Frontal cortex (tissue), 4 donors: ENCODE results near the gene TAPT1. TPM values are rescaled to one million over a fixed set of nuclear protein-coding genes. Genes with fewer than 3 reads are reported as not detected.
"Not testable (repeated sequence)": the region's sequence is repeated elsewhere in the genome, so short reads cannot be mapped to it uniquely, and the experiment has no call there.

ENCODE experiments used
- DNase-seq, 2 donors: peaks; one replicate each; pipeline ENCODE4 v3.0.0; 2012; ENCODE audit warnings: low spot score in 2 of 2
- FAIRE-seq: peaks from 2 replicates; lab custom pipeline; 2012; peaks lifted over from hg19 to GRCh38; lab: Jason Lieb, UNC
- total RNA-seq: library from RNA; depleted of rRNA; stranded (reverse); fragments of >200 nt; gene quantifications from one replicate; pipeline ENCODE4 v1.2.3, GENCODE V29; 2014
- donor health status: control.
- donor health status: control.
- donor health status: control.

TAPT1 gene
- total RNA-seq, 1 donor from 2014 or later, result 68.5 TPM

- DNase-seq, result no peak
- no peak for FAIRE-seq
These were observed 70.6 kb downstream of the TAPT1 start for GRCh38 chr4:16155528-16156169.

- DNase-seq, result no peak
- FAIRE-seq, result no peak
These were observed 71.8 kb downstream of the TAPT1 start for GRCh38 chr4:16154451-16154850.

GRCh38 chr4:16150716-16151115, 75.6 kb downstream of the TAPT1 start:
- FAIRE-seq (no peak), DNase-seq (no peak)

GRCh38 chr4:16144913-16145312, 81.4 kb downstream of the TAPT1 start:
- DNase-seq, FAIRE-seq: not testable (repeated sequence)

GRCh38 chr4:16142598-16143310, 83.5 kb downstream of the TAPT1 start:
- DNase-seq (no peak), FAIRE-seq (no peak)

GRCh38 chr4:16140879-16141249, 85.4 kb downstream of the TAPT1 start:
- FAIRE-seq (no peak), DNase-seq (no peak)

GRCh38 chr4:16140231-16140878, 85.9 kb downstream of the TAPT1 start:
- DNase-seq (no peak), FAIRE-seq (no peak)

GRCh38 chr4:16139066-16139945, 87.0 kb downstream of the TAPT1 start:
- FAIRE-seq (no peak), DNase-seq (no peak)

GRCh38 chr4:16136827-16137226, 89.4 kb downstream of the TAPT1 start:
- DNase-seq (no peak), FAIRE-seq (no peak)

- no peak for FAIRE-seq
- DNase-seq, result no peak
These were observed 90.0 kb downstream of the TAPT1 start for GRCh38 chr4:16136311-16136710.

GRCh38 chr4:16133406-16133805, 92.9 kb downstream of the TAPT1 start:
- FAIRE-seq (no peak), DNase-seq (no peak)

- FAIRE-seq, result no peak
These were observed 95.0 kb downstream of the TAPT1 start for GRCh38 chr4:16131293-16131692.

GRCh38 chr4:16129336-16129735, 96.9 kb downstream of the TAPT1 start:
- FAIRE-seq (no peak), DNase-seq (no peak)

More at GRCh38 chr4:16131293-16131692, 95.0 kb downstream of the TAPT1 start:
- DNase-seq, result no peak

- no peak for DNase-seq
- no peak for FAIRE-seq
These were observed 99.6 kb downstream of the TAPT1 start for GRCh38 chr4:16126714-16127113.

GRCh38 chr4:16125571-16126445, 100.5 kb downstream of the TAPT1 start:
- DNase-seq (no peak), FAIRE-seq (no peak)

GRCh38 chr4:16124232-16124631, 102.0 kb downstream of the TAPT1 start:
- DNase-seq (no peak), FAIRE-seq (no peak)

- no peak for FAIRE-seq
- no peak for DNase-seq
These were observed 102.8 kb downstream of the TAPT1 start for GRCh38 chr4:16123356-16124084.

- DNase-seq, result no peak
- FAIRE-seq, result no peak
These were observed 103.5 kb downstream of the TAPT1 start for GRCh38 chr4:16122784-16123183.

- DNase-seq (no peak), FAIRE-seq (no peak)
These were observed 104.0 kb downstream of the TAPT1 start for GRCh38 chr4:16122308-16122711.
